ENCODE data around the gene ITIH5.

The ITIH5 gene

GRCh38 chr10:7625009-7625408 is 41.8 kb downstream of the ITIH5 start:
- DNase-seq = no peak

- no peak for DNase-seq
Observed at GRCh38 chr10:7622969-7623368, 43.8 kb downstream of the ITIH5 start.

DNA sequence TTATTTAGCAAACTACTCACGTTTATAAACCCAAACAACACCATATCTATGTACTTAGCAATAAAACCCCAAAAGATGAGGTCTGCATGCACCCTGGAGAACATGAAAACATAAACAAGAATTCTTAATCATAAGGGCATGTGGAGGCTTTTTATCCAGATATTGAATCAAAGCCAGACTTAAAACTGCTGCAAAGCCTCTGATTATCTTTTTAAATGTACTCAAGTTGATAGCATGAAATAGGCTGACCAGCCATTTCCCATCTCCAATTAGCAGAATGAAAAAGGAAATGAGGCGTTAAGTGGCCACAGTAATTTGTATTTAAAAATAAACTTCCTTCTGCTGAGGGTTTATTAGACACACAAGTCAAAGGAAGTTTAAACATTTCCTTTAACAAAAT is 48.3 kb downstream of the ITIH5 start:
- no peak for DNase-seq

DNA sequence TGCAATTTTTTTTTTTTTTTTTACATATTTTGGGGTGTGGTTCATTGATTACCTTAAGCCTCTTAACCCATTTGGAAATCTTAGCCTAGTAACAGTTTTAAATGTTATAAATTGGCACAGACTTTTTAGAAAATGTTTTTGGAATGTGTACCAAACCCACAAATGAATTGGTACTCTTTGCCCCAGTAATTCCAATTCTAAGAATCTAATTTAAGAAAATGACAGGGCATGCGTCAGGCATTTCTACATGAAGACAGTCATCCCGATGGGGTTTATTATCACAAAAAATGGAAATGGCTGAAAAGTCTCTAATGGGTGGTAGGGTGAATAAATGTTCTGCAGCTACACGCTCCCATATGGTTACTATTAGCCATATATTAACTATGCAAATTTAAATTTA is 54.9 kb downstream of the ITIH5 start:
- no peak for DNase-seq

DNA sequence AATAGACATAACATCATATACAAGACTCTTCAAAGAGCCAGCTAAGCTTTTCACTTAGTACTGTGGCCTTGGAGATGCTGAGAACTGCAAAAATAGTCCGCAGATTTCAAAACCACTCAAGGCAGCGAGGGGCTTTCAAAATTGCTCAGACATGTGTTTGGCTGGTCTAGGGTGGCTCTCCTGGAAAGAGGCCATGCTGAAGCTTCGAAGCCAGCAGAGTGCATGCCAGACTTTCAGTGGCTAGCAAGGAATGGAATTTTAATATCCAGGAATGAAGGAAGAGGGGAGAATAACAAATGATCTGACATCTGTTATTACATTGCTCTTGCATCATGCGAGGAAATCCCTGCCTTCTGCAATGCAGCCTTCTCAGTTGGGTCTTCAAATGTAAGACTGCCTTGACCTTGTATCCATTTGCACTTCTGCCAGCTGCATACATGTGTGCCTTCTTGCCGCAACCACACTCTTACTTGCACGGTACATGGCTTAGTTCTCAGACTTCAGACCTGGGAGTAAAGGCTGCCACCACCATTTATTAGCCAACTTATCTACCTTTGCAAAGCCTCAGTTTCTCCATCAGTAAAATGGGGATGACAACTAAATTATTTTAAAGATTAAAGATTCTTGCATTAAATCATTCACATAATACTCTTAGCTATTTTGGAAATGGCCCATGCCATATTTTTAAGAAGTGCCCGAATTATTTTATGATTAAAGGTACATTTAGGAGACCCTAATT is 55.9 kb downstream of the ITIH5 start:
- no peak for DNase-seq

DNA sequence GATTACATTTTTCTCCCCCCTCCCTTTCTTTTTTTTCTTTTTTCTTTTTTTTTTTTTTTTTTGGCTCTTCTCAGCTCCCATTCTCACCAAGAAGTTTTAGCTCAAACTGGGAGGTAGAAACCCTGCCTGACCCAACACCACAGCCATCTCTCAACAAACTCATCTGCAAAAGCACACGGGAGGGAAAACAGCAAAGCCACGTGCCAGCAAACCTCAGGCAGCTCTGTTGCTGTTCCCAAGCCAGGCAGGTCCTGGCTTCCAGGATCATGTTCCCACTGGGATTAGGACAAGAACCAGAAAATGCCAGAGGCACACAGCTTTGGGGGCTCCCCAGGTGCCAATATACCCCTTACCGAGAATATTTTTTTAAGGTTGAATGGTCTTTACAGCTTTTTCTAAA is 56.7 kb downstream of the ITIH5 start:
- no peak for DNase-seq

DNA sequence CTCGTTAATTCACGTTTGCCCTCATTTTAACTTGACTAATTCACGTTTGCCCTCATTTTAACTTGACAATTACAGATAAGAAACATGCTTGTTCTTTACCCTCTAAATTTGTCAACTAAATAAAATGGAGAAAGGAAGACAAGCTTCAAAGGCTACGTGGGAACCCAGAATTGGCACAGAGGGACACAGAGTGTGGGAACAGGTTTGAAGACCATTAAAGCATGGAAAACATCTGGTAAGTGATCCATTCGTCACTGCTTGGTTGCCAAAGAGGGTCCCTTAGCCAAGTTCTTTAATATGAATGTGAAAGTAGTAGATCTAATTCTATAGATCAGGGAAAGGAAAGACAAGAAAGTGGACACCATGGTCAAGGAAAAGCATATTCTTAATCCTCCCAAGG is 57.2 kb downstream of the ITIH5 start:
- no peak for DNase-seq

DNA sequence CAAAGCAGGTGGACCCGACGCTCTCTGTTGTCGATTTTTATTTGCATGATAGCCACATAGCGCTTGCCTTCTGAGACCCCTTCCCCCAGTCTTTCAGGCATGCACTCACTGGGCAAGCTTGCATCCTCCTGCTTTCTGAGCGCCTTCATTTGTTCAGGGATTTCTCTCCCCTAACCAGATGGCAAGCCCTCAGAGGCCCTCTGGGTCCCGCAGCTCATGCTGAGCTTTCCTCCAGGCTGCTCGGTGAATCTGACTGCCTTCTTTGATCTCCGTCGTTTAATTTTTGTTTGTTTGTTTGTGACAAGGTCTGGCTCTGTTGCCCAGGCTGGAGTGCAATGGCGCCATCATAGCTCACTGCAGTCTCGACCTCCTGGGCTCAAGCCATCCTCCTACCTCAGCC is 58.8 kb downstream of the ITIH5 start:
- no peak for DNase-seq

GRCh38 chr10:7606951-7607404 is 59.8 kb downstream of the ITIH5 start:
- no peak for DNase-seq

- no peak for DNase-seq
Observed at GRCh38 chr10:7605565-7606295, 61.0 kb downstream of the ITIH5 start.

- no peak for DNase-seq
Observed at GRCh38 chr10:7601023-7601656, 65.6 kb downstream of the ITIH5 start.

- DNase-seq = no peak
Observed at GRCh38 chr10:7598771-7599170, 68.0 kb downstream of the ITIH5 start.

GRCh38 chr10:7596356-7596755 is 70.4 kb downstream of the ITIH5 start:
- DNase-seq = no peak

GRCh38 chr10:7593905-7594304 is 72.9 kb downstream of the ITIH5 start:
- DNase-seq = no peak

- DNase-seq = no peak
Observed at GRCh38 chr10:7593063-7593462, 73.7 kb downstream of the ITIH5 start.

DNA sequence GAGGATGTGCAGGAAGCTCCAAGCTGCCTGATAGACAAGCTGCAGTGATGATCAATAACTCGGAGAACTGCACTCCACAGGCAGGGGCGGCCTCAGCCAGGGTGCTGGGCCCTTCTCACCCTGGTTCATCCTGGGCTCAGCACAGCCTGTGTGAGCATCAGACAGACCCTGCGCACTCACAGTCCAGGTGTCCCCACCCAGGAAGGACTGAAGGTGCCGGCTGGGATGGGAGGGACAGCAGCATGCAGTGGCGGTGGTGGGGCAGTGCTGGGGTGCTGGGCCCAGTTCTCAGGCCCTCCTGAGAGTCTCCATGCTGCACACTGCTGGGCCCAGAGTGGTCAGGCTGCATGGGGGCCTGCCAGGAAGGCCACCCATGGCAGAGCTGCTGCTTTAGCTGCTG is 74.1 kb downstream of the ITIH5 start:
- no peak for DNase-seq

- DNase-seq = no peak
Observed at GRCh38 chr10:7590271-7590670, 76.5 kb downstream of the ITIH5 start.

GRCh38 chr10:7589748-7590147 is 77.0 kb downstream of the ITIH5 start:
- no peak for DNase-seq

DNA sequence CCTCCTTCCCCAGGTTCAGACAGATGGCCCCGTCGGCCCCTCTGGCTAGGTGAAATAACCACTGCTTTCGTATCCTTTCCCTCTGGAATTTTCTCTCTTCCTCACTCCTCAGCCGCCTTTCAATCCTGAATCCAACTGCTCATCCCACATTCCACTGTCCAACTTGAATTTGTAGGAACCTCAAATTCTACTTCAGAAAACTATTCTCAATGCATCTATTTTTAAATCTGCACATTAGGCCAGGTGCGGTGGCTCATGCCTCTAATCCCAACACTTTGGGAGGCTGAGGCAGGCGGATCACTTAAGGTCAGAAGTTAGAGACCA is 78.9 kb downstream of the ITIH5 start:
- DNase-seq = no peak

GRCh38 chr10:7587168-7587864 is 79.5 kb downstream of the ITIH5 start:
- DNase-seq = no peak

DNA sequence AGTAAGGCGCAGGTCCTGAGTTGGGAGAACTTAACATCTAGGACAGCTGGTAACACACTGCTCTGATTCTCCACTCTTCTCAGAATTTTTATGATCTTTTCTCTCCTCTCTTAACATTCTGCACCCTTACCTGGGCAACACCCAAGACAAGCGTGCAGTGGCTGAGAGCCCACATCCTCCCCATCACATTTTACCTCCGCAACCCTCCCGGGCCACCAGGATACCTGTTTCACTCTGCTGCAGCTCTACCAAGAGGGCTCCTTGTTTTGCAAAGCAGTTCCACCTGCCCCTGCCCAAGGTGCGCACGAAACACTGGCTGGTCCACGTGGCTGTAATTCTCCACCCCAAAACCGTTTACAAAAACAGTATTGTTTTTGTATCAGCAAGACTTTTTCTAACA is 81.5 kb downstream of the ITIH5 start:
- DNase-seq = no peak

- no peak for DNase-seq
Observed at GRCh38 chr10:7583626-7584025, 83.1 kb downstream of the ITIH5 start.

GRCh38 chr10:7580520-7580919 is 86.2 kb downstream of the ITIH5 start:
- no peak for DNase-seq

GRCh38 chr10:7579681-7580080 is 87.1 kb downstream of the ITIH5 start:
- no peak for DNase-seq
